Measurements from ENCODE around the gene DCTN2.
"Not testable (repeated sequence)": the region's sequence is repeated elsewhere in the genome, so short reads cannot be mapped to it uniquely, and the experiment has no call there.

Gene DCTN2

GRCh38 chr12:57516617-57517153 lies 30.3 kb downstream of the DCTN2 start:
- DNase-seq (ENCODE audit: low read depth, low spot score) = no peak

DNA sequence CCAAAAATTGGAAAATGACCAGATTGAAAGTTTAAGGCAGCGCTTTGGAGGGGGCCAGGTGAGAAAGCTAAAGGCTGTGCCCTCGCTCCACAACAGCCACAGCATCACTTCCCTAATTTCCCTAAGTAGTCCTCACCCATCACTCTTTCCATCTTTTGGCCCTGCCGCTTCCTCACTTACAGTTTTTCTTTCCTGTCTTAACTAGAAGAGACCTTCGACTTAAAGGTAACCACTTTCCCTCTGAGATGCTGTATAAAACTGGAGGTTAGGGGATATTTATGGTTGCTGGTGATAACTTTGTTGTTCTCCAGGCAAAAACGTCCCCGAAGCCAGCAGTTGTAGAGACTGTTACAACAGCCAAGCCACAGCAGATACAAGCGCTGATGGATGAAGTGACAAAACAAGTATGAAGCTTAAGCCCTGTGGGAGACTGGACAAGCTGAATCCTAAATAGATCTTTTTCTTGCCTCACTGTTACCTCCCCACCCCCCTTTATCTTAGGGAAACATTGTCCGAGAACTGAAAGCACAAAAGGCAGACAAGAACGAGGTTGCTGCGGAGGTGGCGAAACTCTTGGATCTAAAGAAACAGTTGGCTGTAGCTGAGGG lies 31.0 kb downstream of the DCTN2 start:
- DNase-seq (ENCODE audit: low read depth, low spot score) = no peak

GRCh38 chr12:57515408-57515933 lies 31.5 kb downstream of the DCTN2 start:
- no peak for DNase-seq (ENCODE audit: low read depth, low spot score)

GRCh38 chr12:57514720-57515407 lies 32.1 kb downstream of the DCTN2 start:
- DNase-seq (ENCODE audit: low read depth, low spot score) = no peak

- not testable (repeated sequence) for DNase-seq (ENCODE audit: low read depth, low spot score)
Observed at GRCh38 chr12:57514246-57514645, 32.7 kb downstream of the DCTN2 start.

GRCh38 chr12:57513677-57514076 lies 33.3 kb downstream of the DCTN2 start:
- not testable (repeated sequence) for DNase-seq (ENCODE audit: low read depth, low spot score)

- DNase-seq (ENCODE audit: low read depth, low spot score) = no peak
Observed at GRCh38 chr12:57513266-57513665, 33.7 kb downstream of the DCTN2 start.

- no peak for DNase-seq (ENCODE audit: low read depth, low spot score)
Observed at GRCh38 chr12:57512665-57513064, 34.3 kb downstream of the DCTN2 start.

DNA sequence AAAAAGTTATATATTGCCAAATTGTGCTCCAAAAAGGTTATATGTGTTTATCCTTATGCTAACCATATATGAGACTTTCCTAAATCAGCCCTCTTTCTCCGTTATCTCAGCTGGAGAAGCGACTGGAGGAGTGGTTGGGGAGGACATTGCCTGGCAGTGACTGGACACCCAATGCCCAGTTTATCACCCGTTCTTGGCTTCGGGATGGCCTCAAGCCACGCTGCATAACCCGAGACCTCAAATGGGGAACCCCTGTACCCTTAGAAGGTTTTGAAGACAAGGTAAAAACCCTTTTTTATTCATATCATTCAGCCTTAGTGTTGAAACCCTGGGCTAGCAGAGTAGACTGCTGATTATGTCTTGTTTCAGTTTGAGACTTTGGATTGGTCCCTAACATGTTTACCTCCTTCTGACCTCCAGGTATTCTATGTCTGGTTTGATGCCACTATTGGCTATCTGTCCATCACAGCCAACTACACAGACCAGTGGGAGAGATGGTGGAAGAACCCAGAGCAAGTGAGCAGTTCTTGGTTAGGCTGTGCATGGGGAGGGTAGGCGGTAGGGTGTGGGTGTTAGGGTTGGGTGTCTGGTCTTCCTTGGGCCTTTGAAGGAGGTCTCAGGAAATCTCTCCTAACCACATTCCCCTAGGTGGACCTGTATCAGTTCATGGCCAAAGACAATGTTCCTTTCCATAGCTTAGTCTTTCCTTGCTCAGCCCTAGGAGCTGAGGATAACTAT lies 35.2 kb downstream of the DCTN2 start:
- DNase-seq (ENCODE audit: low read depth, low spot score) = no peak

- no peak for DNase-seq (ENCODE audit: low read depth, low spot score)
Observed at GRCh38 chr12:57511161-57511560, 35.8 kb downstream of the DCTN2 start.

DNA sequence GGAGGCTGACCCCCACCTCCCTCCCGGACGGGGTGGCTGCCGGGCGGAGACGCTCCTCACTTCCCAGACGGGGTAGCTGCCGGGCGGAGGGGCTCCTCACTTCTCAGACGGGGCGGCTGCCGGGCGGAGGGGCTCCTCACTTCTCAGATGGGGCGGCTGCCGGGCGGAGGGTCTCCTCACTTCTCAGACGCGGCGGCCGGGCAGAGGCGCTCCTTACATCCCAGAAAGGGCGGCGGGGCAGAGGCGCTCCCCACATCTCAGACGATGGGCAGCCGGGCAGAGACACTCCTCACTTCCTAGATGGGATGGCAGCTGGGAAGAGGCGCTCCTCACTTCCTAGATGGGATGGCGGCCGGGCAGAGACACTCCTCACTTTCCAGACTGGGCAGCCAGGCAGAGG lies 39.2 kb downstream of the DCTN2 start:
- not testable (repeated sequence) for DNase-seq (ENCODE audit: low read depth, low spot score)

DNA sequence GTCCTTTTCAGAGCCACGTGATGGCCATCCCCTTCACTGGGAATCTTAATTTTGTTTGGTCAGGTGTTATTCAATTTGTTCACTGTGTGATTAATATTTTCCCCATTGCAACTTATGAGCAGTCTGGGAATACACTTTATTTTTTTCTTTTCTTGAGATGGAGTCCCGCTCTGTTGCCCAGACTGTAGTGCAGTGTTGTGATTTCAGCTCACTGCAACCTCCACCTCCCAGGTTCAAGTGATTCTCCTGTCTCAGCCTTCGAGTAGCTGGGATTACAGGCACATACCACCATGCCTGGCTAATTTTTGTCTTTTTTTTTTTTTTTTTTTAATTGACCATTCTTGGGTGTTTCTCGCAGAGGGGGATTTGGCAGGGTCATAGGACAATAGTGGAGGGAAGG lies 40.5 kb downstream of the DCTN2 start:
- DNase-seq (ENCODE audit: low read depth, low spot score) = not testable (repeated sequence)

DNA sequence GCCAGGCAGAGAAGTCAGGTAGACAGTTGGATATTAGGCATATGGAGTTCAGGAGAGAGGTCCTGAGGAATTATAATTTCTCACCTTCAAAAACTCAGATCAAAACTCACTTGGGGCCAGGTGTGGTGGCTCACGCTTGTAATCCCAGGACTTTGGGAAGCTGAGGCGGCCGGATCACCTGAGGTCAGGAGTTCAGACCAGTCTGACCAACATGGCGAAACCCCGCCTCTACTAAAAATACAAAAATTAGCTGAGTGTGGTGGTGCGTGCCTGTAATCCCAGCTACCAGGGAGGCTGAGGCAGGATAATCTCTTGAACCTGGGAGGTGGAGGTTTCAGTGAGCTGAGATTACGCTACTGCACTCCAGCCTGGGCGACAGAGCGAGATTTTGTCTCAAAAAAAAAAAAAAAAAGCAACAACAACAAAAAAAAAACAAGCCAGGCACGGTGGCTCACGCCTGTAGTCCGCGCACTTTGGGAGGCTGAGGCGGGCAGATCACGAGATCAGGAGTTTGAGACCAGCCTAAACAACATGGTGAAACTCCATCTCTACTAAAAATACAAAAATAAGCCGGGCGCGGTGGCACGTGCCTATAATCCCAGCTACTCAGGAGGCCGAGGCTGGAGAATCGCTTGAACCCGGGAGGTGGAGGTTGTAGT lies 44.6 kb downstream of the DCTN2 start:
- DNase-seq (ENCODE audit: low read depth, low spot score) = not testable (repeated sequence)

- DNase-seq (ENCODE audit: low read depth, low spot score) = no peak
Observed at GRCh38 chr12:57500213-57500612, 46.8 kb downstream of the DCTN2 start.

- no peak for DNase-seq (ENCODE audit: low read depth, low spot score)
Observed at GRCh38 chr12:57498571-57498970, 48.4 kb downstream of the DCTN2 start.

DNA sequence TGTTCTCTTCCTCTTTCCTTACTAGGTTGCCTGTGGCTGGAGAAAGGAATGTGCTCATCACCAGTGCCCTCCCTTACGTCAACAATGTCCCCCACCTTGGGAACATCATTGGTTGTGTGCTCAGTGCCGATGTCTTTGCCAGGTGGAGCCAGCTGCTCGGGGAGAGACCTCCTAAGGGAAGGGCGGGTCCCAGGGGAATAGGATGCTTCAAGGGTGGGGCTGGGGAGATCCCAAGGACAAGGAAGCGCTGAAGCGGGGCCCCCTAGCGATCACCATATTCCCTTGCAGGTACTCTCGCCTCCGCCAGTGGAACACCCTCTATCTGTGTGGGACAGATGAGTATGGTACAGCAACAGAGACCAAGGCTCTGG lies 48.9 kb downstream of the DCTN2 start:
- no peak for DNase-seq (ENCODE audit: low read depth, low spot score)

DNA sequence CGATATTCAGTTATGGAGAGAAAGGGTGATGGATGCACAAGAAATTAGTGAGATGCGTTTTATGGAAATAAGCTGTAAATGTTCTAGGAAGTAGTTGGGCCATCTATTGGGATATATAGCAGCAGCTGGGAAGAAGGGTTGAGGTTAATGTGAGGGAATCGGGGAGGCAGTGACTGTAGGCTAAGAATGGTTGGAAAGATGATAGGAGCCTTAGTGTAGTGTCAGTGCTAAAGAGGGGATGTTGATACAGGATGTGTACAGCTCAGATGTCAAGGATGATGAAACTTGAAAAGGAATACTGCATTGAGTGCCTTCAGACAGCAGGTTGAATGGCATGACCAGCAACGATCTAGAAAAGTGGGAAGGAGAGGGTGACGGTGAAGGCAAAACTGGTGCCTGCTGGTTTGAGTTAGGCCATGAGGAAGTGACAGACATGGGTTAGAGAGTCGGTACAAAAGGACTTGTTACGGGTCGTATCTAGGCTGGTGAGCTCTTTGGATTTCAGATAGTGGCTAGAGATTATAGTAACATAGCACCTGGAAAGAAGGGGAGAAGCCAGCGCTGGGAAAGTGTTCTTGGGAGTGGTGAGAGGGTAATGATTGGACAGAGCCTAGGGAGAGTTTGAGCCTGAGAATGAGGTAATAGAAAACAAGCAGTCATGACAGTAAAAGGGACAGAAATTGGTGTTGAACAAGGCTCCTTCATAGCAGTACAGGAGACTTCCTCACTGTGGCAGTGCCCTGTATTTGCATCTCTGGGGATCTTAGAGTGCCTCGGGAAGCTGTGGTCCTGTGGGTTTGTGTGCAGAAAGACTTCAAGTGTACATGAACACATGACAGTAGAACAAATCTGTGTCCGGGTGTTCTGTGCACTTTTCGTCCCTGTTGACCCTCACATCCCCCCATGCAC lies 49.5 kb downstream of the DCTN2 start:
- no peak for DNase-seq (ENCODE audit: low read depth, low spot score)

- DNase-seq (ENCODE audit: low read depth, low spot score) = no peak
Observed at GRCh38 chr12:57496822-57497221, 50.2 kb downstream of the DCTN2 start.

- DNase-seq (ENCODE audit: low read depth, low spot score) = not testable (repeated sequence)
Observed at GRCh38 chr12:57495051-57495701, 51.8 kb downstream of the DCTN2 start.

All from iPS DF 19.7 (cell line).